ENCODE results near the gene CDH4. TPM values are rescaled to one million over a fixed set of nuclear protein-coding genes. Genes with fewer than 3 reads are reported as not detected.

The CDH4 gene
- total and polyA plus RNA-seq, 2 of the 13 experiments (the other 11 are each of a cell fraction or from before 2014, with no cell fraction given): not detected

GRCh38 chr20:61353261-61354000 is 101.4 kb downstream of the CDH4 start:
- intact Hi-C loops (cut with micrococcal nuclease; ENCODE audit: unreplicated experiment): no loop called here
- Histone ChIP-seq H3K9ac (ENCODE audit: insufficient read depth, low read depth, low read length) (no peak overlapping the region), H3K79me2 (ENCODE audit: insufficient read depth, low read length) (no peaks in the 10 kb centered on the region), H3K27ac (ENCODE audit: extremely low read length, insufficient read depth, low read length) (no peak overlapping the region), H3K4me3 (replicated peaks in 1 of 3; ENCODE audit: insufficient read depth in 1 of 3, low read depth in 2 of 3, low read length in 3 of 3) (no peak overlapping the region), H3K36me3 (replicated peaks in 1 of 2; ENCODE audit: control insufficient read depth in 1 of 2, insufficient read depth in 2 of 2, low read length in 2 of 2) (no peaks in the 10 kb centered on the region), H3K27me3 (ENCODE audit: control insufficient read depth in 1 of 2, insufficient read depth in 2 of 2, low read length in 2 of 2) (peaks cover 7 to 62% of the 10 kb centered on the region in 2 experiments; a peak in 4 of 5 replicates), H4K20me1 (ENCODE audit: insufficient read depth, low read length) (no peaks in the 10 kb centered on the region), H2AFZ (ENCODE audit: low read length) (no peak overlapping the region), H3K4me2 (ENCODE audit: low read depth, low read length) (no peak overlapping the region), H3K9me3 (ENCODE audit: low read length) (no peaks in the 10 kb centered on the region), H3K4me1 (ENCODE audit: insufficient read depth, low read length) (no peaks in the 10 kb centered on the region)
- BruUV-seq (replicated peaks): no TSS peak
- ATAC-seq: no peak
- POLR2A ChIA-PET: no interaction called here
- TF ChIP-seq ZNF256 (CRISPR knock-in tag; conservative IDR thresholded peaks at IDR 0.05): no peak
- TF ChIP-seq HNRNPK (IDR thresholded peaks at IDR 0.05; ENCODE audit: low read depth, low read length, poor library complexity, severe bottlenecking): peak; percentile 39
- TF ChIP-seq CEBPB (IDR thresholded peaks at IDR 0.05; ENCODE audit: borderline replicate concordance, low read depth, low read length): peak; percentile 27
- WGBS (ENCODE audit: low lambda C conversion rate): 45% methylated on average over 12 of the region's 12 CpGs
- DNase-seq (ENCODE audit: low spot score): no peak
- FAIRE-seq: no peak
- in situ Hi-C loops (cut with HindIII; ENCODE audit: extremely low pct_ligation_motif_present, low pct_unique_long_range_greater_than_20kb): no loop called here
- CTCF ChIA-PET (ENCODE audit: low intra/inter-chr PET ratio, low total read pairs): no interaction called here

DNA sequence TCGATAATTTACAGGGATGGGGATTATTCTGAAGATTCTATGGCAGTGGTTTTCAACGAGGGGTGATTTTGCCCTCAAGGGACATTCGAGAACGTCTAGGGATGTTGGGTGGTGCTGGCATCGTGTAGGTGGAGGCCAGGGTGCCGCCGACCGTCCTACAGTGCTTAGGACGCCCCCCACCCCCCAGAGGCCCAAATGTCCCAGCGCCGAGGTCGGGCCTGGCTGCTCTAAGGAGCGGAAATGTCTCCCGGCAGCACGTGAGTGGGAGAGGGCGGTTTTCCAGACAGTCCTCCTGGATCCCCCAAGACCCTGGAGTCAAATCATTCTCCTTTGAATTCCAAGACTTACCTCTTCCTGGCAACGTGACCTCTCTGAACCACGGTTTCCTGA is 101.9 kb downstream of the CDH4 start:
- in situ Hi-C loops (cut with HindIII; ENCODE audit: extremely low pct_ligation_motif_present, low pct_unique_long_range_greater_than_20kb) (no loop called here), intact Hi-C loops (cut with micrococcal nuclease; ENCODE audit: unreplicated experiment) (no loop called here)
- no peak overlapping the region for H3K4me2 ChIP-seq (ENCODE audit: low read depth, low read length)
- H3K9me3 ChIP-seq (ENCODE audit: low read length): no peaks in the 10 kb centered on the region
- H3K4me1 ChIP-seq (ENCODE audit: insufficient read depth, low read length): no peaks in the 10 kb centered on the region
- ChIA-PET POLR2A (no interaction called here), CTCF (ENCODE audit: low intra/inter-chr PET ratio, low total read pairs) (no interaction called here)
- H3K27ac ChIP-seq (ENCODE audit: extremely low read length, insufficient read depth, low read length): no peak overlapping the region
- no peaks in the 10 kb centered on the region for H3K36me3 ChIP-seq (replicated peaks in 1 of 2; ENCODE audit: control insufficient read depth in 1 of 2, insufficient read depth in 2 of 2, low read length in 2 of 2)
- no peak overlapping the region for H3K9ac ChIP-seq (ENCODE audit: insufficient read depth, low read depth, low read length)
- DNase-seq (ENCODE audit: low spot score) (no peak), FAIRE-seq (no peak), ATAC-seq (no peak)
- WGBS (ENCODE audit: low lambda C conversion rate): 13% methylated on average over 17 of the region's 18 CpGs
- no TSS peak for BruUV-seq (replicated peaks)
- H3K27me3 ChIP-seq (ENCODE audit: control insufficient read depth in 1 of 2, insufficient read depth in 2 of 2, low read length in 2 of 2): peaks cover 10 to 62% of the 10 kb centered on the region in 2 experiments; a peak in 4 of 5 replicates
- H3K4me3 ChIP-seq (replicated peaks in 1 of 3; ENCODE audit: insufficient read depth in 1 of 3, low read depth in 2 of 3, low read length in 3 of 3): no peak overlapping the region
- no peaks in the 10 kb centered on the region for H3K79me2 ChIP-seq (ENCODE audit: insufficient read depth, low read length)
- H4K20me1 ChIP-seq (ENCODE audit: insufficient read depth, low read length): no peaks in the 10 kb centered on the region
- H2AFZ ChIP-seq (ENCODE audit: low read length): no peak overlapping the region
- TF ChIP-seq HOXA9 (CRISPR knock-in tag; IDR thresholded peaks at IDR 0.05; ENCODE audit: borderline replicate concordance): no peak
- TF ChIP-seq FIP1L1 (IDR thresholded peaks at IDR 0.05; ENCODE audit: borderline replicate concordance, insufficient read depth, low read depth, low read length): no peak
- TF ChIP-seq DMAP1 (CRISPR knock-in tag; IDR thresholded peaks at IDR 0.05): no peak
- no peak for TF ChIP-seq THAP8 (CRISPR knock-in tag; IDR thresholded peaks at IDR 0.05; ENCODE audit: borderline replicate concordance)
- no peak for TF ChIP-seq ZKSCAN8 (CRISPR knock-in tag; IDR thresholded peaks at IDR 0.05; ENCODE audit: borderline replicate concordance)
- no peak for TF ChIP-seq HNF1A (IDR thresholded peaks at IDR 0.05; ENCODE audit: low read depth)
- TF ChIP-seq HNF1A (CRISPR knock-in tag; IDR thresholded peaks at IDR 0.05; ENCODE audit: borderline replicate concordance): no peak
- TF ChIP-seq ZNF709 (CRISPR knock-in tag; IDR thresholded peaks at IDR 0.05): no peak
- TF ChIP-seq DBP (CRISPR knock-in tag; IDR thresholded peaks at IDR 0.05; ENCODE audit: not compliant biosample characterization): no peak

All from HepG2 (cell line).